H9 (cell line): ENCODE results near the gene KREMEN1. TPM values are rescaled to one million over a fixed set of nuclear protein-coding genes. Genes with fewer than 3 reads are reported as not detected.

Source experiments
- DNase-seq: peaks from one replicate; pipeline ENCODE4 v3.0.0-alpha.2; 2017
- H2AFZ ChIP-seq: one replicate; pipeline ENCODE4 v1.6.1; 2013; ENCODE audit warnings: mild to moderate bottlenecking, low read length, control low read depth, moderate library complexity
- H2AK5ac ChIP-seq: 2 replicates; pipeline ENCODE4 v1.6.1; 2013; ENCODE audit warnings: low read length, control low read depth, mixed read lengths; ENCODE audit not compliant: insufficient read length
- H2BK120ac ChIP-seq: one replicate; pipeline ENCODE4 v1.6.1; 2013; ENCODE audit warnings: low read depth, mild to moderate bottlenecking, low read length, control low read depth, inconsistent platforms; ENCODE audit not compliant: poor library complexity, severe bottlenecking
- H2BK12ac ChIP-seq: 2 replicates; pipeline ENCODE4 v1.6.1; 2013; ENCODE audit warnings: low read length, control low read depth, mixed read lengths, low read depth; ENCODE audit not compliant: insufficient read length
- H2BK15ac ChIP-seq: 2 replicates; pipeline ENCODE4 v1.6.1; 2013; ENCODE audit warnings: low read depth, low read length, control low read depth
- H2BK20ac ChIP-seq: one replicate; pipeline ENCODE4 v1.6.1; 2013; ENCODE audit warnings: low read depth, mild to moderate bottlenecking, low read length, control low read depth, inconsistent platforms; ENCODE audit not compliant: poor library complexity, severe bottlenecking
- H2BK5ac ChIP-seq: 2 replicates; pipeline ENCODE4 v1.6.1; 2013; ENCODE audit warnings: low read length, control low read depth, mixed read lengths; ENCODE audit not compliant: insufficient read length
- H3K14ac ChIP-seq: 2 replicates; pipeline ENCODE4 v1.6.1; 2013; ENCODE audit warnings: low read length, control low read depth; ENCODE audit not compliant: insufficient read depth
- H3K18ac ChIP-seq: 2 replicates; pipeline ENCODE4 v1.6.1; 2013; ENCODE audit warnings: low read depth, mild to moderate bottlenecking, mixed read lengths, low read length, control low read depth; ENCODE audit not compliant: insufficient read length
- H3K23ac ChIP-seq: 2 replicates; pipeline ENCODE4 v1.6.1; 2013; ENCODE audit warnings: low read length, control low read depth, mixed read lengths, low read depth; ENCODE audit not compliant: insufficient read length
- H3K23me2 ChIP-seq: 2 replicates; pipeline ENCODE4 v1.6.1; 2013; ENCODE audit warnings: low read depth, mild to moderate bottlenecking, mixed read lengths, low read length, control low read depth; ENCODE audit not compliant: insufficient read length, poor library complexity, severe bottlenecking
- H3K27ac ChIP-seq: 2 replicates; pipeline ENCODE4 v1.5.1; 2013; ENCODE audit warnings: low read length, control low read depth, mixed read lengths, low read depth; ENCODE audit not compliant: insufficient read length
- H3K27me3 ChIP-seq: 2 replicates; pipeline ENCODE4 v1.6.1; 2013; ENCODE audit warnings: low read length, control low read depth, inconsistent platforms; ENCODE audit not compliant: insufficient read depth
- H3K4ac ChIP-seq: 2 replicates; pipeline ENCODE4 v1.6.1; 2013; ENCODE audit warnings: low read depth, mild to moderate bottlenecking, control low read depth, inconsistent platforms, low read length, moderate library complexity
- H3K4me1 ChIP-seq: 2 replicates; pipeline ENCODE4 v1.6.1; 2013; ENCODE audit warnings: low read length, control low read depth, inconsistent platforms; ENCODE audit not compliant: insufficient read depth
- H3K4me2 ChIP-seq: 2 replicates; pipeline ENCODE4 v1.6.1; 2013; ENCODE audit warnings: low read length, control low read depth, mixed read lengths; ENCODE audit not compliant: insufficient read length, insufficient read depth
- H3K56ac ChIP-seq: 2 replicates; pipeline ENCODE4 v1.6.1; 2013; ENCODE audit warnings: low read depth, mild to moderate bottlenecking, mixed read lengths, low read length, control low read depth; ENCODE audit not compliant: insufficient read length
- H3K79me1 ChIP-seq: 2 replicates; pipeline ENCODE4 v1.6.1; 2013; ENCODE audit warnings: low read depth, mild to moderate bottlenecking, moderate library complexity, low read length, control low read depth, inconsistent platforms; ENCODE audit not compliant: insufficient read depth, poor library complexity, severe bottlenecking
- H3K79me2 ChIP-seq: 2 replicates; pipeline ENCODE4 v1.6.1; 2013; ENCODE audit warnings: low read length, control low read depth, inconsistent platforms; ENCODE audit not compliant: insufficient read depth
- H3K9ac ChIP-seq: 2 replicates; pipeline ENCODE4 v1.6.1; 2013; ENCODE audit warnings: low read length, control low read depth, mixed read lengths; ENCODE audit not compliant: insufficient read length; ENCODE audit errors: extremely low read depth
- H3K9me3 ChIP-seq: one replicate; pipeline ENCODE4 v1.6.1; 2013; ENCODE audit warnings: low read depth, low read length, inconsistent platforms; ENCODE audit not compliant: control insufficient read depth
- H3T11ph ChIP-seq: one replicate; pipeline ENCODE4 v1.6.1; 2013; ENCODE audit warnings: mild to moderate bottlenecking, low read length, control low read depth, inconsistent platforms
- H4K20me1 ChIP-seq: one replicate; pipeline ENCODE4 v1.6.1; 2013; ENCODE audit not compliant: control insufficient read depth, insufficient read length, insufficient read depth
- H4K5ac ChIP-seq: 2 replicates; pipeline ENCODE4 v1.6.1; 2013; ENCODE audit warnings: low read depth, mild to moderate bottlenecking, mixed read lengths, low read length, control low read depth; ENCODE audit not compliant: insufficient read length
- H4K8ac ChIP-seq: replicated peaks from 2 replicates; pipeline ENCODE4 v1.6.1; 2013; ENCODE audit warnings: low read length, control low read depth, mixed read lengths, low read depth; ENCODE audit not compliant: insufficient read length
- H4K91ac ChIP-seq: 2 replicates; pipeline ENCODE4 v1.6.1; 2013; ENCODE audit warnings: low read depth, mild to moderate bottlenecking, moderate library complexity, mixed read lengths, low read length, control low read depth; ENCODE audit not compliant: insufficient read length
- H3K27ac Mint-ChIP-seq, 3 experiments: 2 replicates in 2 of 3; 3 replicates in 1 of 3; pipeline ENCODE4 v1.8.0; 2020 to 2021; ENCODE audit warnings: mixed read lengths in 3 of 3, mild to moderate bottlenecking in 1 of 3, moderate library complexity in 1 of 3
- H3K27me3 Mint-ChIP-seq: 2 replicates; pipeline ENCODE4 v1.8.0; 2021; ENCODE audit warnings: low read depth, mild to moderate bottlenecking, moderate library complexity, mixed read lengths
- H3K36me3 Mint-ChIP-seq, 3 experiments: 2 replicates in 2 of 3; 3 replicates in 1 of 3; pipeline ENCODE4 v1.8.0; 2020 to 2021; ENCODE audit warnings: low read depth in 3 of 3, mixed read lengths in 3 of 3; ENCODE audit not compliant: insufficient read depth in 1 of 3
- H3K4me1 Mint-ChIP-seq, 2 experiments: 2 replicates each; pipeline ENCODE4 v1.8.0; 2020; ENCODE audit warnings: mixed read lengths in 2 of 2
- H3K4me3 Mint-ChIP-seq, 2 experiments: 2 replicates in 1 of 2; 3 replicates in 1 of 2; pipeline ENCODE4 v1.8.0; 2020 to 2021; ENCODE audit warnings: mild to moderate bottlenecking in 2 of 2, mixed read lengths in 2 of 2, moderate library complexity in 1 of 2
- H3K9me3 Mint-ChIP-seq, 2 experiments: 2 replicates in 1 of 2; 3 replicates in 1 of 2; pipeline ENCODE4 v1.8.0; 2020; ENCODE audit warnings: mild to moderate bottlenecking in 2 of 2, mixed read lengths in 2 of 2, moderate library complexity in 1 of 2
- WGBS: extraction: QIAGEN DNeasy Blood & Tissue Kit; methylation state at CpG from one replicate; pipeline ENCODE4 v1.1.7; 2013; ENCODE audit warnings: missing lambda C conversion rate, low lambda C conversion rate, mixed read lengths; ENCODE audit not compliant: insufficient read length; ENCODE audit errors: extremely low coverage; 5-methylcytosine and 5-hydroxymethylcytosine counted together
- total RNA-seq: library from RNA; stranded (reverse); gene quantifications from 2 replicates; pipeline ENCODE4 v1.2.1, GENCODE V29; 2021
- TF ChIP-seq, protein P1 (sequence below): fragments of 200-600 bp; sonication (generic); conservative IDR thresholded peaks from 3 replicates; pipeline ENCODE4 v1.8.0; 2021; ENCODE audit warnings: antibody characterized with exemption, mild to moderate bottlenecking

The KREMEN1 gene
- total RNA-seq, 1 experiment from 2014 or later, result 2.4 TPM

DNA sequence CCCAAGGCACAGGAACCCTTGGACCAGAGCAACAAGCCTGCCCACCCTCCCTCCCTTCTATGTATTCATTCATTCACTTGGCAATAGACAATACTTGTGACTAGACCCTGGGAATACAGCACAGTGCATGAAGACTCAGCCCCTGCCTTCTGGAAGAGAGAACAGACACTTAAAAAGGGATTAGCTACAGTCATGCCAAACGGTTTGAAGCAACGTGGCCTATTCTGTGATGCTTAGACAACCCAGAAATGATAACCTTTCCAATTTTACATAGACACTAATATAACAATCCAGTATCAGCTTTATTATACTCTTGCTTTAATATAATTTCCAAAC lies 52.6 kb downstream of the KREMEN1 start:
- Mint-ChIP-seq H3K27ac (no peak overlapping the region), H3K4me3 (no peak overlapping the region), H3K27me3 (peaks cover 1% of the 10 kb centered on the region; the same call in 1 of the 2 replicates), H3K9me3 (peaks cover 2 to 3% of the 10 kb centered on the region in 2 experiments; a peak in 4 of 5 replicates), H3K36me3 (peaks cover 0 to 1% (median 0%) of the 10 kb centered on the region in 3 experiments; a peak in 5 of 7 replicates), H3K4me1 (peaks cover 3 to 4% of the 10 kb centered on the region in 2 experiments)
- H2BK12ac ChIP-seq, result no peak overlapping the region
- H3K56ac ChIP-seq, result no peak overlapping the region
- H3K23ac ChIP-seq, result no peak overlapping the region
- H3K4ac ChIP-seq, result no peak overlapping the region
- no peaks in the 10 kb centered on the region for H4K20me1 ChIP-seq
- H3K79me2 ChIP-seq, result no peaks in the 10 kb centered on the region
- no peak for DNase-seq
- H2BK20ac ChIP-seq, result no peak overlapping the region
- H4K8ac ChIP-seq, result no peak overlapping the region
- H3K14ac ChIP-seq, result no peak overlapping the region
- no peak overlapping the region for H3K4me2 ChIP-seq
- H2AFZ ChIP-seq, result no peak overlapping the region
- no peak overlapping the region for H2BK5ac ChIP-seq
- no peak overlapping the region for H2BK120ac ChIP-seq
- TF ChIP-seq, protein P1, sequence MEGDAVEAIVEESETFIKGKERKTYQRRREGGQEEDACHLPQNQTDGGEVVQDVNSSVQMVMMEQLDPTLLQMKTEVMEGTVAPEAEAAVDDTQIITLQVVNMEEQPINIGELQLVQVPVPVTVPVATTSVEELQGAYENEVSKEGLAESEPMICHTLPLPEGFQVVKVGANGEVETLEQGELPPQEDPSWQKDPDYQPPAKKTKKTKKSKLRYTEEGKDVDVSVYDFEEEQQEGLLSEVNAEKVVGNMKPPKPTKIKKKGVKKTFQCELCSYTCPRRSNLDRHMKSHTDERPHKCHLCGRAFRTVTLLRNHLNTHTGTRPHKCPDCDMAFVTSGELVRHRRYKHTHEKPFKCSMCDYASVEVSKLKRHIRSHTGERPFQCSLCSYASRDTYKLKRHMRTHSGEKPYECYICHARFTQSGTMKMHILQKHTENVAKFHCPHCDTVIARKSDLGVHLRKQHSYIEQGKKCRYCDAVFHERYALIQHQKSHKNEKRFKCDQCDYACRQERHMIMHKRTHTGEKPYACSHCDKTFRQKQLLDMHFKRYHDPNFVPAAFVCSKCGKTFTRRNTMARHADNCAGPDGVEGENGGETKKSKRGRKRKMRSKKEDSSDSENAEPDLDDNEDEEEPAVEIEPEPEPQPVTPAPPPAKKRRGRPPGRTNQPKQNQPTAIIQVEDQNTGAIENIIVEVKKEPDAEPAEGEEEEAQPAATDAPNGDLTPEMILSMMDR, result no peak
- no peak overlapping the region for H4K5ac ChIP-seq
- WGBS, result no CpG with 5 or more reads among the region's 2 CpGs
- H3K9me3 ChIP-seq, result no peaks in the 10 kb centered on the region
- no peaks in the 10 kb centered on the region for H3K4me1 ChIP-seq
- no peak overlapping the region for H2BK15ac ChIP-seq
- H3K27ac ChIP-seq, result no peak overlapping the region
- no peak overlapping the region for H3K9ac ChIP-seq
- H3K79me1 ChIP-seq, result no peaks in the 10 kb centered on the region
- H3K23me2 ChIP-seq, result no peaks in the 10 kb centered on the region
- no peaks in the 10 kb centered on the region for H3K27me3 ChIP-seq
- no peak overlapping the region for H4K91ac ChIP-seq
- H2AK5ac ChIP-seq, result no peak overlapping the region
- no peak overlapping the region for H3T11ph ChIP-seq
- no peak overlapping the region for H3K18ac ChIP-seq
